Karpas-422 (cell line): ENCODE data around the gene MAP3K14. TPM values are rescaled to one million over a fixed set of nuclear protein-coding genes. Genes with fewer than 3 reads are reported as not detected.

Source experiments
- DNase-seq: peaks from one replicate; pipeline ENCODE4 v3.0.0-alpha.2; 2015
- H2AFZ ChIP-seq: fragments of 200-600 bp; sonication (generic); 2 replicates; pipeline ENCODE4 v1.6.1; 2014; ENCODE audit warnings: antibody characterized with exemption, low read length, mixed read lengths
- H3K27ac ChIP-seq: fragments of 200-600 bp; sonication (generic); 2 replicates; pipeline ENCODE4 v1.5.1; 2014; ENCODE audit warnings: mild to moderate bottlenecking, low read length, moderate library complexity
- H3K27me3 ChIP-seq: fragments of 200-600 bp; sonication (generic); 2 replicates; pipeline ENCODE4 v1.6.1; 2014; ENCODE audit warnings: low read length, mixed read lengths
- H3K36me3 ChIP-seq: fragments of 200-600 bp; sonication (generic); 2 replicates; pipeline ENCODE4 v1.6.1; 2014; ENCODE audit warnings: low read length, mixed read lengths; ENCODE audit not compliant: insufficient read depth
- H3K4me1 ChIP-seq: fragments of 200-600 bp; sonication (generic); 2 replicates; pipeline ENCODE4 v1.6.1; 2014; ENCODE audit warnings: mild to moderate bottlenecking, low read length, mixed read lengths
- H3K4me2 ChIP-seq: fragments of 200-600 bp; sonication (generic); 2 replicates; pipeline ENCODE4 v1.6.1; 2014; ENCODE audit warnings: low read length, low read depth, mild to moderate bottlenecking; ENCODE audit not compliant: poor library complexity, severe bottlenecking
- H3K4me3 ChIP-seq: fragments of 200-600 bp; sonication (generic); 2 replicates; pipeline ENCODE4 v1.5.1; 2014; ENCODE audit warnings: mild to moderate bottlenecking, antibody characterized with exemption, low read length, mixed read lengths
- H3K79me2 ChIP-seq: fragments of 200-600 bp; sonication (generic); 2 replicates; pipeline ENCODE4 v1.6.1; 2014; ENCODE audit warnings: mild to moderate bottlenecking, low read length, mixed read lengths
- H3K9ac ChIP-seq: fragments of 200-600 bp; sonication (generic); 2 replicates; pipeline ENCODE4 v1.6.0; 2014; ENCODE audit warnings: low read length
- H3K9me2 ChIP-seq: fragments of 200-600 bp; sonication (generic), shearing (Covaris generic); replicated peaks from 2 replicates; pipeline ENCODE4 v1.6.0; 2014; ENCODE audit warnings: mild to moderate bottlenecking, low read length, moderate library complexity; ENCODE audit not compliant: insufficient read depth
- H3K9me3 ChIP-seq: fragments of 300-700, 200-600 bp; sonication (generic); 2 replicates; pipeline ENCODE4 v1.6.1; 2014; ENCODE audit warnings: low read length, mixed read lengths
- H4K20me1 ChIP-seq: fragments of 200-600 bp; sonication (generic); 2 replicates; pipeline ENCODE4 v1.6.1; 2014; ENCODE audit warnings: mild to moderate bottlenecking, antibody characterized with exemption, low read length, low read depth; ENCODE audit not compliant: insufficient read depth
- total RNA-seq: library from RNA; depleted of rRNA; stranded (reverse); fragments of >200 nt; shearing (Covaris generic); gene quantifications from 2 replicates; pipeline ENCODE4 v1.2.3, GENCODE V29; 2014; ENCODE audit warnings: low replicate concordance

MAP3K14 gene
- total RNA-seq, 1 experiment from 2014 or later: 7.6 TPM

GRCh38 chr17:45314741-45315647 lies 1.8 kb downstream of the MAP3K14 start:
- Histone ChIP-seq H3K27me3 (no peaks in the 10 kb centered on the region), H2AFZ (no peak overlapping the region), H3K4me2 (peak overlapping the region; percentile 90), H3K27ac (peak overlapping the region; percentile 95), H3K4me1 (peaks cover 68% of the 10 kb centered on the region), H3K9ac (peak overlapping the region; percentile 94), H3K9me3 (no peaks in the 10 kb centered on the region), H3K9me2 (no peaks in the 10 kb centered on the region), H3K4me3 (peak overlapping the region; percentile 91), H4K20me1 (peaks cover 13% of the 10 kb centered on the region; the same call in 1 of the 2 replicates), H3K36me3 (peaks cover 26% of the 10 kb centered on the region; the same call in 1 of the 2 replicates), H3K79me2 (peaks cover 64% of the 10 kb centered on the region)
- DNase-seq: peak; percentile 83

GRCh38 chr17:45313996-45314740 lies 2.7 kb downstream of the MAP3K14 start:
- Histone ChIP-seq H3K27ac (peak overlapping the region; percentile 95), H3K9ac (peak overlapping the region; percentile 94), H3K27me3 (no peaks in the 10 kb centered on the region), H3K4me1 (peaks cover 76% of the 10 kb centered on the region), H2AFZ (no peak overlapping the region), H3K9me3 (no peaks in the 10 kb centered on the region), H3K4me3 (peak overlapping the region; percentile 91), H4K20me1 (peaks cover 13% of the 10 kb centered on the region; the same call in 1 of the 2 replicates), H3K9me2 (no peaks in the 10 kb centered on the region), H3K4me2 (peak overlapping the region; percentile 90), H3K36me3 (peaks cover 32% of the 10 kb centered on the region; the same call in 1 of the 2 replicates), H3K79me2 (peaks cover 72% of the 10 kb centered on the region)
- DNase-seq: peak; percentile 82

GRCh38 chr17:45313421-45313771 lies 3.4 kb downstream of the MAP3K14 start:
- peak; percentile 65 for DNase-seq
- Histone ChIP-seq H3K4me2 (peak overlapping the region; percentile 90), H3K27me3 (no peaks in the 10 kb centered on the region), H3K36me3 (peaks cover 34% of the 10 kb centered on the region; the same call in 1 of the 2 replicates), H3K9me3 (no peaks in the 10 kb centered on the region), H3K9ac (peak overlapping the region; percentile 94), H3K4me3 (peak overlapping the region; percentile 91), H3K27ac (peak overlapping the region; percentile 95), H2AFZ (no peak overlapping the region), H4K20me1 (peaks cover 13% of the 10 kb centered on the region; the same call in 1 of the 2 replicates), H3K9me2 (no peaks in the 10 kb centered on the region), H3K79me2 (peaks cover 78% of the 10 kb centered on the region), H3K4me1 (peaks cover 83% of the 10 kb centered on the region)

- no peak for DNase-seq
- no peaks in the 10 kb centered on the region for H3K27me3 ChIP-seq
- H3K36me3 ChIP-seq: peaks cover 34% of the 10 kb centered on the region; the same call in 1 of the 2 replicates
- H2AFZ ChIP-seq: no peak overlapping the region
- H3K9me3 ChIP-seq: no peaks in the 10 kb centered on the region
- H3K4me2 ChIP-seq: peak overlapping the region; percentile 90
- peak overlapping the region; percentile 94 for H3K9ac ChIP-seq
- peaks cover 13% of the 10 kb centered on the region; the same call in 1 of the 2 replicates for H4K20me1 ChIP-seq
- no peaks in the 10 kb centered on the region for H3K9me2 ChIP-seq
- peak overlapping the region; percentile 95 for H3K27ac ChIP-seq
- peaks cover 84% of the 10 kb centered on the region for H3K79me2 ChIP-seq
- H3K4me1 ChIP-seq: peaks cover 83% of the 10 kb centered on the region
- H3K4me3 ChIP-seq: peak overlapping the region; percentile 91
These were observed 4.1 kb downstream of the MAP3K14 start for GRCh38 chr17:45312477-45313420.

- Histone ChIP-seq H3K9me2 (no peaks in the 10 kb centered on the region), H4K20me1 (peaks cover 13% of the 10 kb centered on the region; the same call in 1 of the 2 replicates), H3K9ac (peak overlapping the region; percentile 94), H3K27me3 (no peaks in the 10 kb centered on the region), H3K9me3 (no peaks in the 10 kb centered on the region), H3K4me1 (peaks cover 85% of the 10 kb centered on the region), H3K27ac (peak overlapping the region; percentile 95), H3K4me3 (peak overlapping the region; percentile 91; the same call in 1 of the 2 replicates), H2AFZ (no peak overlapping the region), H3K4me2 (peak overlapping the region; percentile 90), H3K79me2 (peaks cover 92% of the 10 kb centered on the region), H3K36me3 (peaks cover 34% of the 10 kb centered on the region; the same call in 1 of the 2 replicates)
- peak; percentile 81 for DNase-seq
These were observed 4.9 kb downstream of the MAP3K14 start for GRCh38 chr17:45311760-45312476.

GRCh38 chr17:45311401-45311759 lies 5.4 kb downstream of the MAP3K14 start:
- peak overlapping the region; percentile 90 for H3K4me2 ChIP-seq
- no peak overlapping the region for H2AFZ ChIP-seq
- H3K27ac ChIP-seq: peak overlapping the region; percentile 95
- H3K9ac ChIP-seq: peak overlapping the region; percentile 94
- H3K27me3 ChIP-seq: no peaks in the 10 kb centered on the region
- peaks cover 13% of the 10 kb centered on the region; the same call in 1 of the 2 replicates for H4K20me1 ChIP-seq
- H3K79me2 ChIP-seq: peaks cover 97% of the 10 kb centered on the region
- H3K9me2 ChIP-seq: no peaks in the 10 kb centered on the region
- no peak for DNase-seq
- H3K4me1 ChIP-seq: peaks cover 90% of the 10 kb centered on the region
- H3K4me3 ChIP-seq: no peak overlapping the region
- H3K36me3 ChIP-seq: peaks cover 36% of the 10 kb centered on the region; the same call in 1 of the 2 replicates
- no peaks in the 10 kb centered on the region for H3K9me3 ChIP-seq
